Nephron progenitor cell (in vitro differentiated cells): ENCODE data around the gene TPRA1.
A peak's percentile ranks its signal among the peaks of the same experiment; 100 is the strongest.

Experiments used
- DNase-seq: peaks from one replicate; pipeline ENCODE4 v3.0.0; 2021
- H3K27ac Mint-ChIP-seq: 2 replicates; pipeline ENCODE4 v1.8.0; 2021; ENCODE audit warnings: mild to moderate bottlenecking, moderate library complexity, mixed read lengths
- H3K27me3 Mint-ChIP-seq: 2 replicates; pipeline ENCODE4 v1.8.0; 2021; ENCODE audit warnings: mild to moderate bottlenecking, low read depth, mixed read lengths; ENCODE audit not compliant: poor library complexity
- H3K36me3 Mint-ChIP-seq: 2 replicates; pipeline ENCODE4 v1.8.0; 2021; ENCODE audit warnings: low read depth, mixed read lengths
- H3K4me1 Mint-ChIP-seq: 2 replicates; pipeline ENCODE4 v1.8.0; 2021; ENCODE audit warnings: mixed read lengths
- H3K4me3 Mint-ChIP-seq: 2 replicates; pipeline ENCODE4 v1.8.0; 2021; ENCODE audit warnings: mild to moderate bottlenecking, moderate library complexity, mixed read lengths
- H3K9me3 Mint-ChIP-seq: 2 replicates; pipeline ENCODE4 v1.8.0; 2021; ENCODE audit warnings: mild to moderate bottlenecking, moderate library complexity, mixed read lengths
- CTCF ChIP-seq: fragments of 200-600 bp; sonication (generic); IDR thresholded peaks from 2 replicates; pipeline ENCODE4 v1.5.0; 2021; ENCODE audit warnings: antibody characterized with exemption

TPRA1 gene

DNA sequence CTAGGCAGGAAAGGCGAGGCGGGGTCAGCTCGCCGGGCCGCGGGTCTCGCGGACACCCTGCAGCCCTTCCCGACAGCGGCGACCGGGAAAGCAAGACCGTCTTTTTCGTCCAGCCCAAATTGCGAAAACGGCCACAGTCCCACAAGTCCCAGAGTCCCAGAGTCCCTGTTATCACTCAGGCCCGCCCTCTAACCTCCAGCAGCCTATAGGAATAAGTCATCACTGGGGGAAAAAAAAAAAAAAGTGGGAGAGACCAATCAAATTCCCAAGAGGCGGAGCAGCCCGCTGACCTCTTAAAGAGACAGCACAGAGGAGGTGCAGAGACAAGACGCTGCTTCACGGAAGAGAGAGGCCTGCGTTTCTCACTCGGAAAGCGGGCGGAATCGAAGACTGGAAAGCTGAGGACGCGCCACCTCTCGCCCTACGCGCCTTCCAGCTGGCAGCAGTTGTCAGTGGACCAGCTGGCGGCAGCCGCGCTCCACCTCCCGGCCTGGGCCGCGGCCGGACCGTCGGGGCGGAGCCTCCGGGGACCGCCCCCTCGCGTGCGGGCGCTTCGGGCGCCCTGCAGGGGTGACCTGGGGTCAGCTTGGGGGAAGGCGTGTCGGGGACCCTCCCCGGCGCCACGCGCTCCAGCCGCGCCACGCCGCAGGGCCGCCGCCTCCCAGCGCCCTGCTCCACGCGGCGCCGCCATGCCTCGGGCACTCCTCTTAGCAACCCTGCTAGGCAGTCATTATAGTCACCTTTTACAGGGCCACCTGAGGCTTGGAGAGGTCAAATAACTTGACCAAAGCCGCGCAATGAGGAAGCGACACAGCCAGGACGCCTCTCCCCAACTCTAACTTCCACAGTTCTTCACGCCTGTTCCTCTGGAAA, at the start of gene TPRA1:
TSS of gene TPRA1 (minus strand) at position 141 of the 873 bp plus-strand sequence. CDS start 10,587 bp downstream, outside the sequence.
- no peak for TF ChIP-seq CTCF
- Mint-ChIP-seq H3K27ac (peak within 1 kb of the TSS; percentile 88), H3K27me3 (peaks cover 3% of the 10 kb centered on the region), H3K9me3 (no peaks in the 10 kb centered on the region), H3K4me3 (peak within 1 kb of the TSS; percentile 91), H3K36me3 (no peaks in the 10 kb centered on the region), H3K4me1 (peaks cover 43% of the 10 kb centered on the region)
- DNase-seq = peak; percentile 81

GRCh38 chr3:127640042-127640355, 49.5 kb upstream of the TPRA1 start:
- no peak for DNase-seq
- no peak for TF ChIP-seq CTCF
- H3K4me1 Mint-ChIP-seq = peaks cover 24% of the 10 kb centered on the region
- no peak overlapping the region for H3K4me3 Mint-ChIP-seq
- H3K27ac Mint-ChIP-seq = no peak overlapping the region
- H3K27me3 Mint-ChIP-seq = peaks cover 7% of the 10 kb centered on the region
- H3K36me3 Mint-ChIP-seq = peaks cover 4% of the 10 kb centered on the region
- no peaks in the 10 kb centered on the region for H3K9me3 Mint-ChIP-seq

DNA sequence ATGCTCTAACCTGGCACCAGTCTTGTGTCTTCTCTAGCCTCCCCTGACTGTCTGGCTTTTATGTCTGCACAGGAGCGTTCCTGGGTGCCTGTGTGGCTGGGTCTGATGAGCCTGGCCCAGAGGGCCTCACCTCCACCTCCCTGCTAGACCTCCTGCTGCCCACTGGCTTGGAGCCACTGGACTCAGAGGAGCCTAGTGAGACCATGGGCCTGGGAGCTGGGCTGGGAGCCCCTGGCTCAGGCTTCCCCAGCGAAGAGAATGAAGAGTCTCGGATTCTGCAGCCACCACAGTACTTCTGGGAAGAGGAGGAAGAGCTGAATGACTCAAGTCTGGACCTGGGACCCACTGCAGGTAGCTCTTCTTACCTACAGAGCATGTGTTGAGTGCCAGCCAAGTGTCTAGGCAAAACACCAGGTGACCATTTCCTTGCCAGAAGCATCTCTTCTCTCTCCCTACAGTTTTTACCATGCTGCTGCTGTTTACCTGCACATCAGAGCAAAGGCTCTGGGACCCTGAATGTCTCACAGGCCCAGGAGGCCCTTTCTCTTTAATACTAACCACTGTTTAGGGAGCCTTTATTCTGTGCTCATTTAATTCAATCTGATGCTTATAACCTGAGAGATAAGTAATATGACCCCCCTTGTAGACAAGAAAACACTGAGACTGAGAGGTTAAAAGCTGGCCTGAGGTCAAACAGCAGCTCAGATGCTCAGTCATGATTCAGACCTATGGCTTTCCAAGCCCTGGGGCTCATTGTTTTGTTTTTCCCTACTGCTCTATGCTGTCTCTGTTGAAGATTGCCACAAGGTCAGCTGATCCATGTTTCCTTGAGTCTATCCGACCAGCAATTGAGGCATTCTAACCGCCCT, 48.9 kb upstream of the TPRA1 start:
- Mint-ChIP-seq H3K36me3 (peaks cover 4% of the 10 kb centered on the region), H3K9me3 (no peaks in the 10 kb centered on the region), H3K27me3 (peaks cover 7% of the 10 kb centered on the region), H3K27ac (peak overlapping the region; percentile 58), H3K4me3 (no peak overlapping the region), H3K4me1 (peaks cover 28% of the 10 kb centered on the region)
- DNase-seq = no peak
- no peak for TF ChIP-seq CTCF

DNA sequence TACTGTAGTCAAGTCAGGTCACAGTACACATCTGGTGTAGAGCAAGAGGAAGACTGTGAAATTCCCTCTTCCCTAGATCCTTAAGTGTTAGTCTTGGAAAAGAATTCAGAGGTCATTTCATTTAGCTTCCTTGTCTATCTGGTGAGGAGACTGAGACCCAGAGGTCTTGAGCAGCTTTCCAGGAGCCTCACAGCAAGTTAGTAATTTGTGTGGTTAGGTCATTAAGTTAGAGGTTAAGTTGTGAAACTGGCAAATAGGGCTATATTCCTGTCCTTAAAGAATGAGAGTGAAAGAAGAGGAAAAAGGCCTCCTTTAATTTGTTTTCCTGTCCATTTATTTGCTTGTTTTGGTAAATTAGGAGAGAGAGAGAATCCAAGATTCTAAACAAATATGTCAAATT, 47.4 kb upstream of the TPRA1 start:
- DNase-seq = no peak
- peaks cover 4% of the 10 kb centered on the region for H3K27me3 Mint-ChIP-seq
- no peak overlapping the region for H3K27ac Mint-ChIP-seq
- H3K4me3 Mint-ChIP-seq = no peak overlapping the region
- no peaks in the 10 kb centered on the region for H3K9me3 Mint-ChIP-seq
- peaks cover 4% of the 10 kb centered on the region for H3K36me3 Mint-ChIP-seq
- peaks cover 28% of the 10 kb centered on the region for H3K4me1 Mint-ChIP-seq
- TF ChIP-seq CTCF = no peak

- no peak for TF ChIP-seq CTCF
- peaks cover 28% of the 10 kb centered on the region for H3K4me1 Mint-ChIP-seq
- DNase-seq = no peak
- peaks cover 4% of the 10 kb centered on the region for H3K27me3 Mint-ChIP-seq
- H3K36me3 Mint-ChIP-seq = peaks cover 4% of the 10 kb centered on the region
- H3K4me3 Mint-ChIP-seq = no peak overlapping the region
- H3K27ac Mint-ChIP-seq = no peak overlapping the region
- no peaks in the 10 kb centered on the region for H3K9me3 Mint-ChIP-seq
These were observed 47.0 kb upstream of the TPRA1 start for GRCh38 chr3:127637546-127637945.
